ENCODE data around the gene ZNF662.

DNA sequence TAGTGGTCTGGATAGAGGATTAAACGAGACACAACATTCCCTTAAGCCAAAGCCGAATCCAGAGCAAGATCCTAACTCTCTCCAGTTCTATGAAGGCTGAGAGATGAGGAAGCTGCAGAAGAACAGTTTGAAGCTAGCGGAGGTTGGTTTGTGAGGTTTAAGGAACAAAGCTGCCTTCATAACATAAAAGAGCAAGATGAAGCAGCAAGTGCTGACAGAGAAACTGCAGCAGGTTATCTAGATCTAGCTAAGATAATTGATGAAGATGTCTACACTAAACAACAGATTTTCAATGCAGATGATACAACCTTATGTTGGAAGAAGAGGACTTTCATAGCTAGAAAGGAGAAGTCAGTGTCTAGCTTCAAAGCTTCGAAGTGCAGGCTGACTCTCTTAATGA lies 58.3 kb downstream of the ZNF662 start:
- TF ChIP-seq NR3C1 (CRISPR knock-in tag; conservative IDR thresholded peaks at IDR 0.05; ENCODE audit: low read depth) (no peak), ZNF138 (CRISPR knock-in tag; conservative IDR thresholded peaks at IDR 0.05) (no peak), ZNF263 (CRISPR knock-in tag; IDR thresholded peaks at IDR 0.05; ENCODE audit: low read depth) (no peak), ELF4 (CRISPR knock-in tag; IDR thresholded peaks at IDR 0.05; ENCODE audit: low read depth) (no peak), FOXJ3 (CRISPR knock-in tag; IDR thresholded peaks at IDR 0.05; ENCODE audit: borderline replicate concordance) (no peak), ZNF232 (CRISPR knock-in tag; IDR thresholded peaks at IDR 0.05) (no peak), ZNF121 (CRISPR knock-in tag; IDR thresholded peaks at IDR 0.05) (no peak)
- TF ChIP-seq, protein P1, sequence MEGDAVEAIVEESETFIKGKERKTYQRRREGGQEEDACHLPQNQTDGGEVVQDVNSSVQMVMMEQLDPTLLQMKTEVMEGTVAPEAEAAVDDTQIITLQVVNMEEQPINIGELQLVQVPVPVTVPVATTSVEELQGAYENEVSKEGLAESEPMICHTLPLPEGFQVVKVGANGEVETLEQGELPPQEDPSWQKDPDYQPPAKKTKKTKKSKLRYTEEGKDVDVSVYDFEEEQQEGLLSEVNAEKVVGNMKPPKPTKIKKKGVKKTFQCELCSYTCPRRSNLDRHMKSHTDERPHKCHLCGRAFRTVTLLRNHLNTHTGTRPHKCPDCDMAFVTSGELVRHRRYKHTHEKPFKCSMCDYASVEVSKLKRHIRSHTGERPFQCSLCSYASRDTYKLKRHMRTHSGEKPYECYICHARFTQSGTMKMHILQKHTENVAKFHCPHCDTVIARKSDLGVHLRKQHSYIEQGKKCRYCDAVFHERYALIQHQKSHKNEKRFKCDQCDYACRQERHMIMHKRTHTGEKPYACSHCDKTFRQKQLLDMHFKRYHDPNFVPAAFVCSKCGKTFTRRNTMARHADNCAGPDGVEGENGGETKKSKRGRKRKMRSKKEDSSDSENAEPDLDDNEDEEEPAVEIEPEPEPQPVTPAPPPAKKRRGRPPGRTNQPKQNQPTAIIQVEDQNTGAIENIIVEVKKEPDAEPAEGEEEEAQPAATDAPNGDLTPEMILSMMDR (IDR thresholded peaks at IDR 0.05), result no peak
- TF ChIP-seq, protein P2, sequence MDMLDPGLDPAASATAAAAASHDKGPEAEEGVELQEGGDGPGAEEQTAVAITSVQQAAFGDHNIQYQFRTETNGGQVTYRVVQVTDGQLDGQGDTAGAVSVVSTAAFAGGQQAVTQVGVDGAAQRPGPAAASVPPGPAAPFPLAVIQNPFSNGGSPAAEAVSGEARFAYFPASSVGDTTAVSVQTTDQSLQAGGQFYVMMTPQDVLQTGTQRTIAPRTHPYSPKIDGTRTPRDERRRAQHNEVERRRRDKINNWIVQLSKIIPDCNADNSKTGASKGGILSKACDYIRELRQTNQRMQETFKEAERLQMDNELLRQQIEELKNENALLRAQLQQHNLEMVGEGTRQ (CRISPR knock-in tag; IDR thresholded peaks at IDR 0.05), result no peak
